ENCODE results near the gene ASCC1.

ASCC1 gene

GRCh38 chr10:72082856-72083789, 133.0 kb downstream of the ASCC1 start:
- DNase-seq (ENCODE audit: low read depth in 3 of 3) = no peak

GRCh38 chr10:72081772-72082590, 134.1 kb downstream of the ASCC1 start:
- no peak for DNase-seq (ENCODE audit: low read depth in 3 of 3)

- no peak for DNase-seq (ENCODE audit: low read depth in 3 of 3)
Observed at GRCh38 chr10:72081210-72081609, 134.9 kb downstream of the ASCC1 start.

GRCh38 chr10:72080042-72080975, 135.8 kb downstream of the ASCC1 start:
- DNase-seq (ENCODE audit: low read depth in 3 of 3) = no peak

- no peak for DNase-seq (ENCODE audit: low read depth in 3 of 3)
Observed at GRCh38 chr10:72079356-72079755, 136.7 kb downstream of the ASCC1 start.

GRCh38 chr10:72077275-72077990, 138.6 kb downstream of the ASCC1 start:
- DNase-seq (ENCODE audit: low read depth in 3 of 3) = no peak

- no peak for DNase-seq (ENCODE audit: low read depth in 3 of 3)
Observed at GRCh38 chr10:72076756-72077155, 139.3 kb downstream of the ASCC1 start.

- DNase-seq (ENCODE audit: low read depth in 3 of 3) = no peak
Observed at GRCh38 chr10:72075376-72076115, 140.5 kb downstream of the ASCC1 start.

GRCh38 chr10:72074574-72075375, 141.3 kb downstream of the ASCC1 start:
- no peak for DNase-seq (ENCODE audit: low read depth in 3 of 3)

- no peak for DNase-seq (ENCODE audit: low read depth in 3 of 3)
Observed at GRCh38 chr10:72073708-72074573, 142.1 kb downstream of the ASCC1 start.

GRCh38 chr10:72072639-72073038, 143.4 kb downstream of the ASCC1 start:
- no peak for DNase-seq (ENCODE audit: low read depth in 3 of 3)

- DNase-seq (ENCODE audit: low read depth in 3 of 3) = no peak
Observed at GRCh38 chr10:72072046-72072445, 144.0 kb downstream of the ASCC1 start.

GRCh38 chr10:72069751-72070526, 146.1 kb downstream of the ASCC1 start:
- DNase-seq (ENCODE audit: low read depth in 3 of 3) = no peak

- no peak for DNase-seq (ENCODE audit: low read depth in 3 of 3)
Observed at GRCh38 chr10:72068901-72069446, 147.1 kb downstream of the ASCC1 start.

- DNase-seq (ENCODE audit: low read depth in 3 of 3) = no peak
Observed at GRCh38 chr10:72068126-72068765, 147.8 kb downstream of the ASCC1 start.

GRCh38 chr10:72067463-72068125, 148.5 kb downstream of the ASCC1 start:
- no peak for DNase-seq (ENCODE audit: low read depth in 3 of 3)

Measured in stimulated activated CD4-positive, alpha-beta T cell treated with anti-CD3 and anti-CD28 coated beads, TNF-alpha, amount 100 ng/mL, for 48 hours (primary cell).